Body of pancreas (tissue), 4 donors: ENCODE data around the gene CHADL. TPM values are rescaled to one million over a fixed set of nuclear protein-coding genes. Genes with fewer than 3 reads are reported as not detected.

ENCODE experiments used
- ATAC-seq: fragments of 150-250 bp; one replicate; pipeline ENCODE4 v1.9.1; 2016
- DNase-seq, 4 donors: peaks; one replicate each; pipeline ENCODE4 v3.0.0-alpha.2; 2019
- H3K27ac ChIP-seq, 4 donors: fragments of 200-600 bp; sonication (generic); 1 replicate in 3 of 4; 2 replicates in 1 of 4; pipeline versions ENCODE4 v1.5.1 to v1.6.1; 2016 to 2019; ENCODE audit warnings: mild to moderate bottlenecking in 1 of 4, mixed read lengths in 1 of 4, moderate library complexity in 1 of 4
- H3K27me3 ChIP-seq, 2 donors: fragments of 200-600 bp; sonication (generic); one replicate each; pipeline ENCODE4 v1.6.0; 2016; ENCODE audit warnings: mild to moderate bottlenecking in 1 of 2
- H3K36me3 ChIP-seq, 2 donors: fragments of 200-600 bp; sonication (generic); replicated peaks in 1 of 2; 2 replicates each; pipeline ENCODE4 v1.5.1; 2016; ENCODE audit warnings: low read depth in 2 of 2; ENCODE audit not compliant: insufficient read depth in 1 of 2
- H3K4me1 ChIP-seq: fragments of 200-600 bp; sonication (generic); one replicate; pipeline ENCODE4 v1.6.0; 2016
- H3K4me3 ChIP-seq, 2 donors: fragments of 200-600 bp; sonication (generic); 1 replicate in 1 of 2; 2 replicates in 1 of 2; pipeline ENCODE4 v1.5.1; 2016 to 2019
- H3K9me3 ChIP-seq, 3 donors: fragments of 200-600 bp; sonication (generic); 1 replicate in 2 of 3; 2 replicates in 1 of 3; pipeline ENCODE4 v1.5.1; 2016
- CTCF ChIP-seq, 7 experiments: fragments of 450-650 bp in 4 of 7; fragments of 200-600 bp in 3 of 7; sonication (generic) in 3 of 7; IDR thresholded peaks; one replicate each; pipeline ENCODE4 v1.5.1; 2016 to 2019; ENCODE audit warnings: antibody characterized with exemption in 7 of 7
- POLR2A ChIP-seq, 3 donors: fragments of 450-650 bp; IDR thresholded peaks; one replicate each; pipeline ENCODE4 v1.6.1; 2016; ENCODE audit warnings: antibody characterized with exemption in 3 of 3, mild to moderate bottlenecking in 2 of 3
- WGBS, 2 donors: methylation state at CpG; one replicate each; pipeline ENCODE4 v1.1.5; 2017; 5-methylcytosine and 5-hydroxymethylcytosine counted together
- intact Hi-C: fragments of 100-400 bp; cut with DNase I; formaldehyde crosslinking; loops from one replicate; pipeline ENCODE4 v1.15.1; 2023
- total RNA-seq, 2 donors: library from RNA; depleted of rRNA; stranded (reverse); fragments of >200 nt; gene quantifications; one replicate each; pipeline ENCODE4 v1.1.0, GENCODE V29; 2016

Gene CHADL
- total RNA-seq, 2 donors from 2014 or later, result 1.8 to 6.3 TPM

- H3K9me3 ChIP-seq, result no peaks in the 10 kb centered on the region
- DNase-seq (no peak), ATAC-seq (no peak)
- no peak overlapping the region for H3K4me3 ChIP-seq
- intact Hi-C loops, result loop anchor here (10.0 kb wide), 1 partner anchor 305 kb away; no protein-coding TSS in a partner anchor
- H3K4me1 ChIP-seq, result no peaks in the 10 kb centered on the region
- peaks cover 0 to 11% of the 10 kb centered on the region in 2 donors for H3K36me3 ChIP-seq
- WGBS, 2 donors, result 61 to 88% methylated on average over 10 to 16 of the region's 17 CpGs
- peak overlapping the region in 1 of 4 donors; percentile 1 for H3K27ac ChIP-seq
- H3K27me3 ChIP-seq, result no peaks in the 10 kb centered on the region
- TF ChIP-seq CTCF (IDR thresholded peaks at IDR 0.05) (no peak), POLR2A (IDR thresholded peaks at IDR 0.05) (no peak)
Observed at GRCh38 chr22:41229730-41230400, 10.9 kb downstream of the CHADL start.

DNA sequence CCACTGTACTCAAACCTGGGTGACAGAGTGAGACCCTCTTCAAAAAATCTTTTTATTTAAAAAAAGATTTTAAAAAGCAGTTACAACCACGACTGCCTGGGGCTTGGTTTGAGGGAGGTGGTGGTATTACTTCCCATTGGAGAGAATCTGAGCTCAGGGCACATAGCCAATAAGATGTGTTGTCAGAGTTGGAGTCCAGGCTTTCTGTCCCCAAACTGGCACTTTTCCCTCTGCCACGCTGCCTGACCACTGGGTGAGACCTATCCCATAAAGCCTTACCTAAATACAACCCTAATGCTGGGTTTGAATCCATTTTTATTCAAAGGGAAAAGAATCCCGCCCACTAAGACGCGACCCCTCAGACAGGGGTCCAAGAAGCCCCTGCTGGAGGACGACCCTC, 11.5 kb downstream of the CHADL start:
- ATAC-seq (no peak), DNase-seq (no peak)
- H3K4me3 ChIP-seq, result no peak overlapping the region
- H3K36me3 ChIP-seq, result peaks cover 0 to 11% of the 10 kb centered on the region in 2 donors
- H3K9me3 ChIP-seq, result no peaks in the 10 kb centered on the region
- no peak overlapping the region for H3K27ac ChIP-seq
- no peaks in the 10 kb centered on the region for H3K27me3 ChIP-seq
- WGBS, 2 donors, result 87 to 90% methylated on average over 6 of the region's 6 CpGs
- intact Hi-C loops, result no loop called here
- no peaks in the 10 kb centered on the region for H3K4me1 ChIP-seq
- TF ChIP-seq POLR2A (IDR thresholded peaks at IDR 0.05), result no peak
- TF ChIP-seq CTCF (IDR thresholded peaks at IDR 0.05), result no peak

DNA sequence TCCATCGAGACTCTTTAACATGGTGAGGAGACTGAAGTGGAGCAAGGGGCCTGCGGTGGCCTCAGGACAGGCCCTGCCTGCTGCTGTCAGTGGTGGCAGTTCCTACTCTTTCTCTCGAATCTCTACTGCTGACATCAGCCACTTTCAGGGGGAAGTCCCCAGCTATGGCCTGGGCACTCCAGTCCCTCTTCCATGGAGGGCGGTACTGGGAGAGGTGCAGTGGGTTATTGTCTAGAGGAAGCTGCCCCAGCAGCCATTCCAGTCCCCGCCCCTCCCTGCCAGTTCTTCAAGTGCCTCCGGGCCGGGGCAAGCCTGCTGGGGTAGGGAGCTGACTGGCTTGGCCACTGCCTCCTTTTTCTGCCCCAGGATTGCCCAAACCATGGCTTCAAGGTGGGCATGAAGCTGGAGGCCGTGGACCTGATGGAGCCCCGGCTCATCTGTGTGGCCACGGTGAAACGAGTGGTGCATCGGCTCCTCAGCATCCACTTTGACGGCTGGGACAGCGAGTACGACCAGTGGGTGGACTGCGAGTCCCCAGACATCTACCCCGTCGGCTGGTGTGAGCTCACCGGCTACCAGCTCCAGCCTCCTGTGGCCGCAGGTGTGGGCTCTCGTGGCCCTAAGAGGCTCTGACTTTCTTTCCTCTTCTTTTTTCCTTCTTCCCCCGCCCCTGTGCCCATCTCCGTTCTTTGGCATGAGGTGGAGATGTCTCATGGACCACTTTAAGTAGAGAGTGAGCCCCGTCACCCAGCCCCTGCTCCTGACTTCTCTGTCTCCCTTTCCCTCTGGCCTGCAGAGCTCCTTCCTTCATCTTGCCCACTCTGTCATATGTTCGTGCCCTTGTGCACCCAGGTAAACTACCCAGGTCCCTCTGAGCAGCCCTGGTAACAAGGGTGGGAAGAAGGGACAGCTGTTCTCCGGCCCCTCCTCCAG, 13.7 kb downstream of the CHADL start:
- 92 to 94% methylated on average over 14 to 25 of the region's 26 CpGs for WGBS, 2 donors
- H3K27ac ChIP-seq, result no peak overlapping the region
- H3K9me3 ChIP-seq, result no peaks in the 10 kb centered on the region
- TF ChIP-seq CTCF (IDR thresholded peaks at IDR 0.05) (no peak), POLR2A (IDR thresholded peaks at IDR 0.05) (no peak)
- no peak overlapping the region for H3K4me3 ChIP-seq
- no peak for ATAC-seq
- intact Hi-C loops, result no loop called here
- no peaks in the 10 kb centered on the region for H3K27me3 ChIP-seq
- peaks cover 0 to 15% of the 10 kb centered on the region in 2 donors for H3K36me3 ChIP-seq
- no peaks in the 10 kb centered on the region for H3K4me1 ChIP-seq
- DNase-seq, result peak in 1 of 4 donors; percentile 36

DNA sequence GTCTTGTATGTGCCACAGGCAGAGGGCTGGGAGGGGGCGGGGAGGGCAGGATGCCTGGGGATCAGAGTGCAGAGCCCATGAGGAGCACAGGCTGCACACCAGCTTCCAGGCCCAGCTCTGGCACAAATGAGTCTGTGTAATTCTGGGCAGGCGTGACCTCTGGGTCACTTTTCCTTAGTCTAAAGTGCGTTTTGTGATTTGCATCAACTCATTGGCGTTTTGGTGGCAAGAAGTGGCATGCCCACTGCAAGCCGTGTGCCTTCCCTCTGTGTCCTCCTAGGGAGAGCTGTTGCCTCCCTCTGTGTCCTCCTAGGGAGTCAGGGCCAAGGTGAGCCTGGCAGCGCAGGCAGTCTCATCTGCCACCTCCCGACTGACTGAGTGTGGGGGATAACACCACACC, 17.2 kb downstream of the CHADL start:
- H3K9me3 ChIP-seq, result no peaks in the 10 kb centered on the region
- intact Hi-C loops, result no loop called here
- no peak for DNase-seq
- no peaks in the 10 kb centered on the region for H3K4me1 ChIP-seq
- no peak overlapping the region for H3K4me3 ChIP-seq
- no peak for TF ChIP-seq POLR2A (IDR thresholded peaks at IDR 0.05)
- no peak for ATAC-seq
- peaks cover 0 to 26% of the 10 kb centered on the region in 2 donors for H3K36me3 ChIP-seq
- H3K27ac ChIP-seq, result no peak overlapping the region
- 83% methylated on average over 4 to 6 of the region's 7 CpGs for WGBS, 2 donors
- no peaks in the 10 kb centered on the region for H3K27me3 ChIP-seq

DNA sequence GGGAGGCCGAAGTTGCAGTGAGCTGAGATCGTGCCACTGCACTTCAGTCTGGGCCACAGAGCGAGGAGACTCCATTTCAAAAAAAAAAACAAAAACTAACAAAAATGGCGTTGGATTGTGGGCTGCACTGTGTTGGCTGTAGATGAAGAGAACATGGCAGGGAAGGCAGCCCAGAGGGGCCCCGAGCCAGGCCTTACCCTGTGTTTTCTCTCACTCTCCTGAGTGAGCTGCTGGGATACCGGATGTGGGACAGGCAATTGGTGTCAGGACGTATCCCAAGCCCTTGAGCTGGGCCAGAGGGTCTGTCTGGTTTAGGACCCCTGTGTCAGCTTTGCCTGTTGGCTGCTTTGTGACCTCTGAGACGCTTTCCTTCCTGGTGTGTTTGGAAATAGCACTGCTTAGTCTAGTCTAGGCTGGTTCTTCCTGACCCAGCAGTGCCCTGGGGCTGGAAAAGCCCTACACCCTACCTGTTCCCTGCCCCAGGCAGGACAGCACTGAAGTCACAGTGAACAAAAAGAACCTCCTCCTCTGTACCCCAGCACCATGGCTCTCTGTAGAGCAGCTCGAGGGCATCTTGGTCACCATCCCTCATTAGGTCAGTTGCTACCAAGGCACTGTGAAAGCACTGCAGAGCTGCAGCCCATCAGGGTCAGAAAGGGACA, 17.8 kb downstream of the CHADL start:
- DNase-seq (no peak), ATAC-seq (no peak)
- intact Hi-C loops, result no loop called here
- no peaks in the 10 kb centered on the region for H3K27me3 ChIP-seq
- no peak for TF ChIP-seq POLR2A (IDR thresholded peaks at IDR 0.05)
- no peak for TF ChIP-seq CTCF (IDR thresholded peaks at IDR 0.05)
- H3K4me1 ChIP-seq, result no peaks in the 10 kb centered on the region
- H3K36me3 ChIP-seq, result peaks cover 0 to 26% of the 10 kb centered on the region in 2 donors
- H3K4me3 ChIP-seq, result no peak overlapping the region
- H3K9me3 ChIP-seq, result no peaks in the 10 kb centered on the region
- H3K27ac ChIP-seq, result no peak overlapping the region
- WGBS, 2 donors, result 89 to 90% methylated on average over 8 to 9 of the region's 9 CpGs
